Stimulated activated CD8-positive, alpha-beta memory T cell treated with anti-CD3 and anti-CD28 coated beads, Interleukin-15, amount 100 ng/mL, for 24 hours (primary cell): Measurements from ENCODE around the gene GSS.

Experiments
- DNase-seq: peaks from one replicate; pipeline ENCODE4 v3.0.0-alpha.2; 2020; ENCODE audit warnings: low read depth

Gene GSS

GRCh38 chr20:34955231-34956040 is at the start of gene GSS, which contains the start of gene MYH7B:
TSS of gene GSS (minus strand) at chr20:34955806. CDS start at chr20:34951852, 3,954 bp downstream.
TSS of gene MYH7B (plus strand) at chr20:34955868. CDS start at chr20:34978006, 22,138 bp downstream.
- peak; percentile 98 for DNase-seq

GRCh38 chr20:35004749-35005462 is 49.3 kb upstream of the GSS start:
- DNase-seq: no peak

- no peak for DNase-seq
Observed at GRCh38 chr20:35004051-35004725, 48.6 kb upstream of the GSS start.

- no peak for DNase-seq
Observed at GRCh38 chr20:35003211-35004031, 47.8 kb upstream of the GSS start.

GRCh38 chr20:35002426-35003210 is 47.0 kb upstream of the GSS start:
- DNase-seq: no peak

- no peak for DNase-seq
Observed at GRCh38 chr20:35001596-35002362, 46.2 kb upstream of the GSS start.

- DNase-seq: no peak
Observed at GRCh38 chr20:35000922-35001595, 45.5 kb upstream of the GSS start.

GRCh38 chr20:35000311-35000921 is 44.8 kb upstream of the GSS start:
- DNase-seq: no peak

- DNase-seq: no peak
Observed at GRCh38 chr20:34999782-35000181, 44.2 kb upstream of the GSS start.

- no peak for DNase-seq
Observed at GRCh38 chr20:34999021-34999451, 43.4 kb upstream of the GSS start.

GRCh38 chr20:34998331-34998950 is 42.8 kb upstream of the GSS start:
- no peak for DNase-seq

- no peak for DNase-seq
Observed at GRCh38 chr20:34997774-34998173, 42.2 kb upstream of the GSS start.

GRCh38 chr20:34997131-34997561 is 41.5 kb upstream of the GSS start:
- DNase-seq: no peak

GRCh38 chr20:34996243-34997028 is 40.8 kb upstream of the GSS start:
- no peak for DNase-seq

- DNase-seq: no peak
Observed at GRCh38 chr20:34995696-34996095, 40.1 kb upstream of the GSS start.

GRCh38 chr20:34995192-34995591 is 39.6 kb upstream of the GSS start:
- DNase-seq: no peak

GRCh38 chr20:34994509-34995131 is 39.0 kb upstream of the GSS start:
- DNase-seq: no peak
